CD4-positive, alpha-beta memory T cell (primary cell): ENCODE results near the gene HSPBAP1. TPM values are rescaled to one million over a fixed set of nuclear protein-coding genes. Genes with fewer than 3 reads are reported as not detected.

Source experiments
- CTCF ChIA-PET: fragments of 350-600 bp; sonication (Branson Sonifier 250); formaldehyde crosslinking; loops from one replicate; lab custom pipeline; 2021; ENCODE audit warnings: inconsistent platforms; ENCODE audit not compliant: partially characterized antibody; lab: Charles Lee
- POLR2A ChIA-PET: fragments of 350-600 bp; sonication (Branson Sonifier 250); formaldehyde crosslinking; loops from one replicate; lab custom pipeline; 2021; ENCODE audit not compliant: partially characterized antibody; lab: Charles Lee
- DNase-seq, 5 donors: peaks; one replicate each; pipeline versions ENCODE4 v3.0.0 to v3.0.0-alpha.2; 2020 to 2022; ENCODE audit warnings: mixed read lengths in 1 of 5
- H3K27ac ChIP-seq: one replicate; pipeline ENCODE4 v1.7.0; 2013; ENCODE audit warnings: low read depth, low read length
- H3K27me3 ChIP-seq: 2 replicates; pipeline ENCODE4 v1.7.0; 2013; ENCODE audit warnings: mild to moderate bottlenecking, low read length, moderate library complexity; ENCODE audit not compliant: insufficient read depth
- H3K36me3 ChIP-seq: 2 replicates; pipeline ENCODE4 v1.7.0; 2013; ENCODE audit warnings: mild to moderate bottlenecking, low read length, moderate library complexity; ENCODE audit not compliant: insufficient read depth
- H3K4me1 ChIP-seq: 2 replicates; pipeline ENCODE4 v1.7.0; 2013; ENCODE audit warnings: mild to moderate bottlenecking, low read length, moderate library complexity; ENCODE audit not compliant: insufficient read depth
- H3K4me3 ChIP-seq, 2 donors: one replicate each; pipeline ENCODE4 v1.7.0; 2013; ENCODE audit warnings: low read length in 2 of 2, mild to moderate bottlenecking in 1 of 2
- H3K9me3 ChIP-seq, 2 donors: one replicate each; pipeline ENCODE4 v1.7.0; 2013; ENCODE audit warnings: low read length in 2 of 2, control low read depth in 1 of 2; ENCODE audit not compliant: control insufficient read depth in 1 of 2
- H3K27ac Mint-ChIP-seq, 7 donors: one replicate each; pipeline ENCODE4 v1.8.0; 2020 to 2021; ENCODE audit warnings: mixed read lengths in 7 of 7, mild to moderate bottlenecking in 6 of 7, inconsistent platforms in 3 of 7, moderate library complexity in 3 of 7
- H3K27me3 Mint-ChIP-seq, 2 donors: one replicate each; pipeline ENCODE4 v1.8.0; 2020 to 2021; ENCODE audit warnings: mixed read lengths in 2 of 2
- H3K36me3 Mint-ChIP-seq, 2 donors: one replicate each; pipeline ENCODE4 v1.8.0; 2020 to 2021; ENCODE audit warnings: mixed read lengths in 2 of 2, inconsistent platforms in 1 of 2, mild to moderate bottlenecking in 1 of 2
- H3K4me1 Mint-ChIP-seq, 4 donors: one replicate each; pipeline ENCODE4 v1.8.0; 2020 to 2021; ENCODE audit warnings: mixed read lengths in 4 of 4, mild to moderate bottlenecking in 1 of 4
- H3K4me3 Mint-ChIP-seq, 8 donors: one replicate each; pipeline ENCODE4 v1.8.0; 2020 to 2021; ENCODE audit warnings: mixed read lengths in 8 of 8, mild to moderate bottlenecking in 7 of 8, moderate library complexity in 6 of 8, inconsistent platforms in 3 of 8
- H3K9me3 Mint-ChIP-seq, 8 donors: one replicate each; pipeline ENCODE4 v1.8.0; 2020 to 2021; ENCODE audit warnings: mixed read lengths in 8 of 8, mild to moderate bottlenecking in 5 of 8, inconsistent platforms in 3 of 8, moderate library complexity in 1 of 8
- intact Hi-C: fragments of 100-400 bp; cut with micrococcal nuclease; formaldehyde crosslinking; loops from one replicate; pipeline ENCODE4 v1.15.1; 2023
- polyA plus RNA-seq, 2 donors: library from polyadenylated mRNA; unstranded; fragments of 300-500 nt; fragmentation: Illumina TruSeq; gene quantifications; one replicate each; pipeline ENCODE4 v1.2.3, GENCODE V29; 2021
- total RNA-seq, 2 experiments: library from RNA; stranded (reverse); gene quantifications; one replicate each; pipeline ENCODE4 v1.2.3, GENCODE V29; 2021

HSPBAP1 gene
- total and polyA plus RNA-seq, 4 experiments from 2014 or later: 6.7 to 23.2 (median 17.4) TPM

DNA sequence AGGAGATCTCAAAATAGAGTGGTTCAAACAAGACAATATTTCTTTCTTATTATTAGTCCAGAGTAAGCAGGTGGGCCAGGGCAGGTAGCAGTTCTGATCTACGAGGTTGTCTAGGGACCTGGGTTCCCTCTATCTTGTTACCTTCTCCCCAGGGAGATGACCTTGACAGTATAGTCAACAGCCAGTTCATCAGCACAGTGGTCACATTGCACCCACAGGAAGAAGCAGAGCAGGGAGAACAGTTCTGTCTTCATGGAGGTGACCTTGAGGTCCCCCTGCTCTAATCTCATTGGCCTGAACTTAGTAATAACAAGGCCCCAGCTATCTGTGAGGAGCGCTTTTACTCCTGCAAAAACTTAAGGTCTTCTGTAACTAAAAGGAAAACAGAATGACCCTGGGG, 23.0 kb upstream of the HSPBAP1 start:
- Mint-ChIP-seq H3K4me3 (no peak overlapping the region), H3K9me3 (no peaks in the 10 kb centered on the region), H3K27me3 (no peaks in the 10 kb centered on the region), H3K27ac (no peak overlapping the region), H3K36me3 (peaks cover 29 to 52% of the 10 kb centered on the region in 2 donors), H3K4me1 (peaks cover 0 to 3% (median 2%) of the 10 kb centered on the region in 4 donors)
- no peak overlapping the region for H3K4me3 ChIP-seq
- DNase-seq: no peak
- no peaks in the 10 kb centered on the region for H3K36me3 ChIP-seq
- H3K9me3 ChIP-seq: no peaks in the 10 kb centered on the region
- H3K27me3 ChIP-seq: no peaks in the 10 kb centered on the region
- CTCF ChIA-PET: no interaction called here
- intact Hi-C loops: no loop called here
- H3K4me1 ChIP-seq: no peaks in the 10 kb centered on the region
- POLR2A ChIA-PET: no interaction called here
- H3K27ac ChIP-seq: no peak overlapping the region

DNA sequence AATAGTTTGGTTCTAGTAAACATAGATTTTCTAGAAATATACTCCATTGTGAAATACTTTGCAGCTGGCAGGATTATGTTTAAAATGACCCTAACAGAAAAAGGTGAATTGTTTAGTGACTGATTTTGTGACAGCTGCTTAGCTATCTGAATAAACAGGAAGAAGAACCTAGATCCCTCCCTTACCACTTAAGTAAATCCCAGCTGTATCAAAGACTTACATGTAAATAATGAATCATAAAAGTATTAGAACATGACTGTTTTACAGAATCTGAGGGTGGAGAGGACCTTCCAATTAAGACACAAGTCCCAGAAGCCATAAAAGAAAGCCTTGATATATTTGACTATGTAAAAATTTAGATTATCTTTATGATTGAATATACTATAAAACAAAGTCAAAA, 17.1 kb upstream of the HSPBAP1 start:
- no peaks in the 10 kb centered on the region for H3K27me3 Mint-ChIP-seq
- peaks cover 25 to 52% of the 10 kb centered on the region in 2 donors for H3K36me3 Mint-ChIP-seq
- Histone ChIP-seq H3K4me3 (no peak overlapping the region), H3K36me3 (no peaks in the 10 kb centered on the region), H3K9me3 (no peaks in the 10 kb centered on the region), H3K27ac (no peak overlapping the region), H3K27me3 (no peaks in the 10 kb centered on the region), H3K4me1 (no peaks in the 10 kb centered on the region)
- H3K4me3 Mint-ChIP-seq: no peak overlapping the region
- H3K4me1 Mint-ChIP-seq: no peaks in the 10 kb centered on the region
- intact Hi-C loops: no loop called here
- DNase-seq: no peak
- ChIA-PET CTCF (no interaction called here), POLR2A (no interaction called here)
- no peak overlapping the region for H3K27ac Mint-ChIP-seq
- no peaks in the 10 kb centered on the region for H3K9me3 Mint-ChIP-seq

DNA sequence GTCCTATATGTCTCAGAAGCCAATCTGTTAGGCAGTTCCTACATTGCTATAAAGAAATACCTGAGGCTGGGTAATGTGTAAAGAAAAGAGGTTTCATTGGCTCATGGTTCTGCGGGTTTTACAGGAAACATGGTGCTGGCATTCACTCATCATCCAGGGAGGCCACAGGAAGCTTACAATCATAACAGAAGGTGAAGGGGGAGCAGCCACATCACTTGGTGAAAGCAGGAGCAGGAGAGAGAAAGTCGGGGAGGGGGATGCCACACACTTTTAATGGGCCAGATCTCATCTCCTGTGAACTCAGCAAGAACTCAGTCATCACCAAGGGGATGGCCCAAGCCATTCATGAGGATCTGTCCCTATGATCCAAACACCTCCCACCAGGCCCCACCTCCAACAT, 10.3 kb upstream of the HSPBAP1 start:
- Histone ChIP-seq H3K9me3 (no peaks in the 10 kb centered on the region), H3K27me3 (no peaks in the 10 kb centered on the region), H3K27ac (no peak overlapping the region), H3K4me1 (no peaks in the 10 kb centered on the region), H3K36me3 (no peaks in the 10 kb centered on the region), H3K4me3 (no peak overlapping the region)
- peaks cover 0 to 8% (median 2%) of the 10 kb centered on the region in 4 donors for H3K4me1 Mint-ChIP-seq
- H3K4me3 Mint-ChIP-seq: no peak overlapping the region
- CTCF ChIA-PET: no interaction called here
- H3K27me3 Mint-ChIP-seq: no peaks in the 10 kb centered on the region
- intact Hi-C loops: no loop called here
- peaks cover 0 to 4% (median 0%) of the 10 kb centered on the region in 8 donors for H3K9me3 Mint-ChIP-seq
- POLR2A ChIA-PET: interaction anchor here (0.9 kb wide), 1 partner anchor 10 kb away, joined by 5 read pairs; the partner anchor contains the start of gene HSPBAP1
- DNase-seq: no peak
- no peak overlapping the region for H3K27ac Mint-ChIP-seq
- H3K36me3 Mint-ChIP-seq: peaks cover 12 to 40% of the 10 kb centered on the region in 2 donors

DNA sequence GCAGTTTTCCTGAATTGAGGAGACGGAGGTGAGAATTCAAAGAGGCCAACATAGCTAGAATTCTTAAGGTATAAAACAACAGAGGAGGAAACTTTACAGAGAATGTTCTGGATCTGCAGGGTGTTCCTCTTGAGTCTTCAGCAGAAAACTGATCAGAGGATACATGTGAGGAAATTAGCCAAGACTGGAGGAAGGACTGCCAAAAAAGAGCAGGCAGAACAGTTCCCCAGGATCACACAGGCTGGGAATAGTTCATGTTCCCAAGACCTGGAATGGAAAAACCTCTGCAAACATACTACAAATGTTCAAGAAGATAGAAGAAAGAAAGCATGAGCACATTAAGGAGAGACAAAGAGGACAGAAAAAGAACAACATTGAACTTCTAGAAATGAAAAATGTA, 8.7 kb upstream of the HSPBAP1 start:
- H3K4me1 ChIP-seq: peaks cover 4% of the 10 kb centered on the region
- no peaks in the 10 kb centered on the region for H3K9me3 ChIP-seq
- ChIA-PET CTCF (no interaction called here), POLR2A (no interaction called here)
- Mint-ChIP-seq H3K4me3 (no peak overlapping the region), H3K36me3 (peaks cover 4 to 23% of the 10 kb centered on the region in 2 donors), H3K9me3 (peaks cover 0 to 4% (median 0%) of the 10 kb centered on the region in 8 donors), H3K4me1 (peaks cover under 1 to 9% (median 5%) of the 10 kb centered on the region in 4 donors), H3K27ac (no peak overlapping the region), H3K27me3 (no peaks in the 10 kb centered on the region)
- no peak overlapping the region for H3K4me3 ChIP-seq
- no peak overlapping the region for H3K27ac ChIP-seq
- DNase-seq: no peak
- intact Hi-C loops: no loop called here
- no peaks in the 10 kb centered on the region for H3K27me3 ChIP-seq
- no peaks in the 10 kb centered on the region for H3K36me3 ChIP-seq

DNA sequence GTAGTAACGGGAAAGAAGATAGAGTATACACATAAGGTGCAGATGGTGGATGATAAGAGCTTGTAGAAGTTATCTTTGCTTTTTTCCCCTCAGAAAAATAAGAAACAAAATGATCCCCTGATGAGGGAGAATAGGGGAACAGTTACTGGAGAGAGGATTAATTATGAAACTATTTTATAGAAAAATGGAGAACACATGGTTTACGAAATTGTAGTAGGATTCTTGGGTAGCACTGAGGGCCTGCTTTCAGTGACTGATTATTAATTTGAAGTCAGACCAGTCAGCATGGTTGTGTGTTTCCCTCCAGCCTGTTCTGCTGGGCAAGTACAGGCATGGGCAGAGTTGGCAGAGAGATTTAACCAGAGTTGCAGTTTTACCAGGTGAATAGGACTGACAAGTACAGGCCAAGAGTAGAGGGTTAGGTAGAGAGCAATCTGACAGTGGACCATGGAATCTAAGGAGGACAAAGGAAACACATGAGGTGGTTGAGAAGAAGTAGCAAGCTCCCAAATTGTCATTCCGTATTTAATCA, 7.1 kb upstream of the HSPBAP1 start:
- H3K27ac ChIP-seq: no peak overlapping the region
- DNase-seq: no peak
- Mint-ChIP-seq H3K36me3 (peaks cover 2 to 19% of the 10 kb centered on the region in 2 donors), H3K27me3 (no peaks in the 10 kb centered on the region), H3K27ac (no peak overlapping the region), H3K9me3 (peaks cover 0 to 4% (median 0%) of the 10 kb centered on the region in 8 donors), H3K4me1 (peaks cover 11 to 23% (median 20%) of the 10 kb centered on the region in 4 donors), H3K4me3 (no peak overlapping the region)
- peaks cover 19% of the 10 kb centered on the region for H3K4me1 ChIP-seq
- H3K27me3 ChIP-seq: no peaks in the 10 kb centered on the region
- ChIA-PET CTCF (no interaction called here), POLR2A (no interaction called here)
- H3K9me3 ChIP-seq: no peaks in the 10 kb centered on the region
- intact Hi-C loops: no loop called here
- H3K4me3 ChIP-seq: no peak overlapping the region
- no peaks in the 10 kb centered on the region for H3K36me3 ChIP-seq

DNA sequence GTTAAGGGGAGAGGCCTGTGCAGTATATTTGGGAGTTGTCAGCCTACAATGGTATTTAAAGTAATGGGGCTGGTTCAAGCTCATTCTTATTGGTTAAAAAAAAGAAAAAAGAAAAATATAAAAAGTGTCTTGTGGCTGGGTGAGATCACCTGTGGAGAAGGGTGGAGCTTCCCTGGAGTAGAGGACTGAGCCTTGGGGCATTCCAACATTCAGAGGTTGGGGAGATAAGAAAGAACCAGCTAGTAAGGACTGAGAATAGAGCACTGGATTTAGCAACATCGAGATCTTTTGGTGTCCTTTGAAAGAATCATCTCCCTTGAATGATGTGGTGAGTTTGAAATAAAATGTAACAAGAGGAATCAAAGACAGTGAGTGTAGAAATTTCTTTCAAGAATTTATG, 6.4 kb upstream of the HSPBAP1 start:
- ChIA-PET POLR2A (no interaction called here), CTCF (no interaction called here)
- Histone ChIP-seq H3K36me3 (no peaks in the 10 kb centered on the region), H3K4me3 (no peak overlapping the region), H3K27me3 (no peaks in the 10 kb centered on the region), H3K27ac (no peak overlapping the region), H3K4me1 (peaks cover 24% of the 10 kb centered on the region), H3K9me3 (no peaks in the 10 kb centered on the region)
- no peak overlapping the region for H3K27ac Mint-ChIP-seq
- peaks cover 13 to 26% (median 23%) of the 10 kb centered on the region in 4 donors for H3K4me1 Mint-ChIP-seq
- H3K27me3 Mint-ChIP-seq: no peaks in the 10 kb centered on the region
- intact Hi-C loops: no loop called here
- no peak for DNase-seq
- H3K4me3 Mint-ChIP-seq: no peak overlapping the region
- peaks cover 2 to 19% of the 10 kb centered on the region in 2 donors for H3K36me3 Mint-ChIP-seq
- peaks cover 0 to 4% (median 0%) of the 10 kb centered on the region in 8 donors for H3K9me3 Mint-ChIP-seq

DNA sequence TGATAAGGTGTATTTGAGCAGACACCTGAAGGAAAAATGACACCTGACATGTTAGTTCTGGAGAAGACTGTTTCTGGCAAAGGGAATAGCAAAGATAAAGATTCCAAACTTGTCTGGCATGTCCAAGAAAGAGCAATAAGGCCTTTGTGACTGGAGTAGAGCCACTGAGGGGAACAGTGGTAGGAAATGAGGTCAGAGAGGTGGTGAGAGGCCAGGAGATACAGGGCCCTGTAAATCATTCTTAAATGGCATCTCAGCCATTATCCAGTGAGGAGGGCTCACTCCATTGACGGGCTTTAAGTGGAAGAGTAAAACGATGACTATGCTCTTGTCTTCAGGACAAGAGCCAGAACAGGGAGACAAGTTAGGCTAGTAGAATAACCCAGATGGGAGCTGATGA, 5.7 kb upstream of the HSPBAP1 start:
- Mint-ChIP-seq H3K27ac (no peak overlapping the region), H3K4me3 (no peak overlapping the region), H3K36me3 (peaks cover 4 to 19% of the 10 kb centered on the region in 2 donors), H3K9me3 (peaks cover 0 to 4% (median 0%) of the 10 kb centered on the region in 8 donors), H3K27me3 (no peaks in the 10 kb centered on the region), H3K4me1 (peaks cover 17 to 31% (median 24%) of the 10 kb centered on the region in 4 donors)
- intact Hi-C loops: loop anchor here (10.0 kb wide), 2 partner anchors 965 to 1255 kb away; partner anchors contain the start of genes EAF2, IQCB1 and POLQ
- CTCF ChIA-PET: no interaction called here
- Histone ChIP-seq H3K4me3 (no peak overlapping the region), H3K27ac (no peak overlapping the region), H3K4me1 (peaks cover 24% of the 10 kb centered on the region), H3K9me3 (no peaks in the 10 kb centered on the region), H3K27me3 (no peaks in the 10 kb centered on the region), H3K36me3 (no peaks in the 10 kb centered on the region)
- POLR2A ChIA-PET: no interaction called here
- DNase-seq: no peak
